HG02970 (cell line): Measurements from ENCODE around the gene RTEL1.
A peak's percentile ranks its signal among the peaks of the same experiment; 100 is the strongest.

Experiments used
- ATAC-seq: cut with Tn5 transposase; IDR thresholded peaks from one replicate; pipeline ENCODE4 v1.9.1; 2021; ENCODE audit warnings: mild to moderate bottlenecking, moderate library complexity, moderate number of reproducible peaks; ENCODE audit not compliant: unreplicated experiment, low FRiP score

Gene RTEL1

GRCh38 chr20:63737695-63737944 is 79.5 kb downstream of the RTEL1 start:
- no peak for ATAC-seq

GRCh38 chr20:63737945-63738686 is 80.0 kb downstream of the RTEL1 start:
- no peak for ATAC-seq

- no peak for ATAC-seq
These were observed 80.6 kb downstream of the RTEL1 start for GRCh38 chr20:63738687-63739129.

- ATAC-seq: peak; percentile 41
These were observed 81.3 kb downstream of the RTEL1 start, which contains the start of gene SLC2A4RG for GRCh38 chr20:63739130-63740069. TSS of gene SLC2A4RG (plus strand) at chr20:63739776. CDS start at chr20:63739913, 137 bp downstream.

- no peak for ATAC-seq
These were observed 82.0 kb downstream of the RTEL1 start for GRCh38 chr20:63740070-63740626.

- ATAC-seq: no peak
These were observed 82.7 kb downstream of the RTEL1 start for GRCh38 chr20:63740627-63741353.

GRCh38 chr20:63741354-63741675 is 83.2 kb downstream of the RTEL1 start:
- no peak for ATAC-seq

- ATAC-seq: no peak
These were observed 83.7 kb downstream of the RTEL1 start for GRCh38 chr20:63741676-63742380.

- no peak for ATAC-seq
These were observed 84.4 kb downstream of the RTEL1 start for GRCh38 chr20:63742381-63743024.

- ATAC-seq: no peak
These were observed 85.3 kb downstream of the RTEL1 start for GRCh38 chr20:63743210-63743970.

GRCh38 chr20:63744158-63744557 is 86.0 kb downstream of the RTEL1 start:
- no peak for ATAC-seq

GRCh38 chr20:63744574-63745423 is 86.7 kb downstream of the RTEL1 start:
- no peak for ATAC-seq

- no peak for ATAC-seq
These were observed 87.3 kb downstream of the RTEL1 start for GRCh38 chr20:63745424-63745805.
